GM21723 (cell line): ENCODE data around the gene IQSEC3.
"Not testable (repeated sequence)": the region's sequence is repeated elsewhere in the genome, so short reads cannot be mapped to it uniquely, and the experiment has no call there.

Experiments
- ATAC-seq: cut with Tn5 transposase; IDR thresholded peaks from one replicate; pipeline ENCODE4 v1.9.1; 2021; ENCODE audit warnings: mild to moderate bottlenecking, moderate library complexity; ENCODE audit not compliant: unreplicated experiment

IQSEC3 gene

GRCh38 chr12:66428-66781, at the start of gene IQSEC3:
Gene IQSEC3 (plus strand): TSS chr12:66767. CDS start chr12:66883, 116 bp downstream.
- ATAC-seq, result not testable (repeated sequence)

DNA sequence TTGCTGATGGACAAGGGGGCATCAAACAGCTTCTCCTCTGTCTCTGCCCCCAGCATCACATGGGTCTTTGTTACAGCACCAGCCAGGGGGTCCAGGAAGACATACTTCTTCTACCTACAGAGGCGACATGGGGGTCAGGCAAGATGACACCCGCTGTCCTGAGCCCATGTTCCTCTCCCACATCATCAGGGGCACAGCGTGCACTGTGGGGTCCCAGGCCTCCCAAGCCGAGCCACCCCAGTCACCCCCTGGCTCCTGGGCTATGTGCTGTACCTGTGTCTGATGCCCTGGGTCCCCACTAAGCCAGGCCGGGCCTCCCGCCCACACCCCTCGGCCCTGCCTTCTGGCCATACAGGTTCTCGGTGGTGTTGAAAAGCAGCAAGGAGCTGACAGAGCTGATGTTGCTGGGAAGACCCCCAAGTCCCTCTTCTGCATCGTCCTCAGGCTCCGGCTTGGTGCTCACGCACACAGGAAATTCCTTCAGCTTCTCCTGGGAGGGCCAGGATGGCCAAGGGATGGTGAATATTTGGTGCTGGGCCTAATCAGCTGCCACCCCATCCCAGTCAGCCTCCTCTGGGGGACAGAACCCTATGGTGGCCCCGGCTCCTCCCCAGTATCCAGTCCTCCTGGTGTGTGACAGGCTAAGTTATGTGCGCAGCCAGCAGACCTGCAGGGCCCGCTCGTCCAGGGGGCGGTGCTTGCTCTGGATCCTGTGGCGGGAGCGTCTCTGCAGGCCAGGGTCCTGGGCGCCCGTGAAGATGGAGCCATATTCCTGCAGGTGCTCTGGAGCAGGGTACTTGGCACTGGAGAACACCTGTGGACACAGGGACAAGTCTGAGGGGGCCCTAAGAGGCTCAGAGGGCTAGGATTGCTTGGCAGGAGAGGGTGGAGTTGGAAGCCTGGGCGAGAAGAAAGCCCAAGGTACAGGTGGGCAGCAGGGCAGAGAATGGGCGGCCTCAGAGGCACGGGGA, 48.9 kb upstream of the IQSEC3 start:
- ATAC-seq, result not testable (repeated sequence)

DNA sequence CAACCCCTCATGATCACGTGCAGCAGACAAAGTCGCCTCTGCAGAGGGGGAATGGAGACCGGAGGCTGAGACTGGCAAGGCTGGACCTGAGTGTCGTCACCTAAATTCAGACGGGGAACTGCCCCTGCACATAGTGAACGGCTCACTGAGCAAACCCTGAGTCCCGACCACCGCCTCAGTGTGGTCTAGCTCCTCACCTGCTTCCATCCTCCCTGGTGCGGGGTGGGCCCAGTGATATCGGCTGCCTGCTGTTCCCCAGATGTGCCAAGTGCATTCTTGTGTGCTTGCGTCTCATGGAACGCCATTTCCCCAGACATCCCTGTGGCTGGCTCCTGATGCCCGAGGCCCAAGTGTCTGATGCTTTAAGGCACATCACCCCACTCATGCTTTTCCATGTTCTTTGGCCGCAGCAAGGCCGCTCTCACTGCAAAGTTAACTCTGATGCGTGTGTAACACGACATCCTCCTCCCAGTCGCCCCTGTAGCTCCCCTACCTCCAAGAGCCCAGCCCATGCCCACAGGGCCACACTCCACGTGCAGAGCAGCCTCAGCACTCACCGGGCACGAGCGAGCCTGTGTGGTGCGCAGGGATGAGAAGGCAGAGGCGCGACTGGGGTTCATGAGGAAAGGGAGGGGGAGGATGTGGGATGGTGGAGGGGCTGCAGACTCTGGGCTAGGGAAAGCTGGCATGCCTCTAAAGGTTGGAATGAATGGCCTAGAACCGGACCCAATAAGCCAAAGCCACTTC, 47.6 kb upstream of the IQSEC3 start:
- not testable (repeated sequence) for ATAC-seq

GRCh38 chr12:19906-20305, 46.7 kb upstream of the IQSEC3 start:
- not testable (repeated sequence) for ATAC-seq

GRCh38 chr12:20757-21156, 45.8 kb upstream of the IQSEC3 start:
- ATAC-seq, result no peak

DNA sequence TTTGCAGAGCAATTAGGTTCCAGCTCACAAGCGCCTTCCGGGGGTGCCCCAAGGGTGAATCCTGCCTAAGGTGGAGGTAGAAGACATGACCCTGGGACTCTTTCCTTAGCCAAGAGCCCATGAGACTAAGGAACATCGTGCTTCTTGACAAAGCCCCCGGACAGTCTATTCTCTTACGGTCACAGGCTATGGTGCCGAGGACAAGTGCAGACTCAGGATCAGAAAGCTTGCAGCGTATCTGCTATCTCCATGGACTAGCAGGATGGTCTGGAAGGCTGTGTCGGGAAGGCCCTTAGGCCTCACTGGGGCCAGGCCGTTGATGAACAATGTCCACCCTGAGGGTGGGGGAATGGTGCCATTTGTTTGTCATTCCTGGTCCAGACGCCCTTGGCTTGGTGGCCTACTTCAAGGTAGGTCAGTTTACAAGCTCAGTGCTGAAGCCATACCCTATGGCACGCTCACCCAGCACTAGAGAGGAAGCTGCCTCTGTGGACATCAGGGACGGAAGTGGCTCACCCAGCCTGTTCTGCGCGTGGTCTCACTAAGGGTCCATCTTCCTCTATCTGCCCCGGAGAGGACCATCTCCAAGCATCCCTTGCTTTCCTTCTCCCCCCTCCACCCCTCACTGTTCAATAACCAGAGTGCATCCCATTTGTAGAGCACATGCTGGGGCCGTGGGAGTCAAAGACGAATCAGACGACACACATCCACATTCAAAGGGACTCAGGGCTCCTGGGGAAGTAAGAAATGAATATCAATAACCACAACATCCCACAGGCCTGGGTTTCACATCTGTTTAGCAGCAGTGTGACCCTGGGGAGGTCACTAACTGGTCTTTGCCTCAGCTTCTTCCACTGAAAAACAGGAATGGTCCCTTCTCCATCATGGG, 45.0 kb upstream of the IQSEC3 start:
- peak; percentile 72 for ATAC-seq

DNA sequence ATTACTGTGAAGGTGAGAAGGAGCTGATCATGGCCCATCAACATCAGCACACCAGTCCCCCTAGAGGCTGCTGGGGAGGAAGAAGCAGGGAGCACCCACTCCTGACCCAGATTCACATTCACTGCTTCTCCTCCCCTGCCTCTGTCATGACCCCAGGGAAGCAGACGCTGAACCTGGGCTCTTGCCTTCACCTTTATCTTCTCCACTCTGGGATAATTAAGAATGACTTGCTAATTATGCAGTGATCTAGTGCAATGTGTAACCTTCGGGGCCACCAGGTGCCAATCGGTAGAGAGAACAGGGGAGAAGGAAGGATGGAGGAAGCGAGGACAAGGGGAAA, 44.4 kb upstream of the IQSEC3 start:
- ATAC-seq, result no peak

GRCh38 chr12:22530-23201, 43.9 kb upstream of the IQSEC3 start:
- ATAC-seq, result no peak

DNA sequence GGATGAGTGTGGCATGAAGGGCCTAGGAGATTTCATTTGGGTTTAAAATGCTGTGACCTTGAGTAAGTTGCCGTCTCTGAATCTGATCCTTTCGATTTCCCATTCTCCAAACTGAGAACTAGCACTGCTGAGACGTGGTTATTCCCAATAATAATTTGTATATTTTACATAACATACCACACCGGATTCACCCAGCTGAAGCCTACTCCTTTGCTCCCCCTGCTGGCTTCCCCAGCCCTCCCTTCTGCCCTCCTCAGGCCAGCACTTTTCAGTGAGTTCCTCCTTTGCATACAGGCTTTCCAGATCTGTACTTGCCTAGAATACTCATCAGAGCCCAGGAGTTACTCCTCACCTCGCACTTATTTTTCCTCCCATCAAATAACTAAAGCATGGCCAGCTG, 38.7 kb upstream of the IQSEC3 start:
- not testable (repeated sequence) for ATAC-seq

- ATAC-seq, result not testable (repeated sequence)
These were observed 27.8 kb upstream of the IQSEC3 start for GRCh38 chr12:38775-39174.

DNA sequence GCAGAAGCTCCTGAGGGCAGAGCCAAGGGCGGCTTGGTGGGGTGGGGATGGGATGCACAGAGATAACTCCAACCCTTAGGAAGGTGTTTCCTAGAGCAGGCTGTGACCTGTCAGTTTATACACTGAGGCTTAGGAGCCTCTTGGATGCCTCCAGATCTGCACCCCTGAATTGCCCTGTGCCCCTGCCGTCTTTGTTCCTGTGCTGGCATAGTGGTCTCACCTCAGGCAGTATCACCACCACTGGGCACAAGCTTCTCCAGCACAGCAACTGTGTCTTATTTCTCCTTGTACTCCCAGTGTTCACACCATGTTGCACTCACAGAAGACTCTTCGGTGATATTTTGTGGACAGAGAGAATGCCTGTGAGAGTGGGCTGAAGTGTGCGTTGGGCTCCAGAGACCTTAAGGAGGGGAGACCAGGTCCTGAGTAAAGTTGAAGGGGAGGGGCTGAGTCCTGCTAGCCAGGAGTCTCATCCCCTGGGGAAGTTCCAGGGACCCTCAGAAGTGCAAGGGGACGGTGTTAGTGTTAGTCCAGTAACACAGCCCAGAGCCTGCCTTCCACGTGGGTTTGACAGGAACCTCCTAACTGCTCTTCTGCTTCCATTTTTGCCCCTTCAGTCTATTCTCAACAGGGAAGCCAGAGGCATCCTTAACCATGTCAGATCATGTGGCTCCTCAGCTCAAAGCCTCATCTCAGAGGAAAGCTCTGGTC, 26.9 kb upstream of the IQSEC3 start:
- ATAC-seq, result not testable (repeated sequence)

- ATAC-seq, result not testable (repeated sequence)
These were observed 22.2 kb upstream of the IQSEC3 start for GRCh38 chr12:44352-44751.

GRCh38 chr12:45235-45990, 21.2 kb upstream of the IQSEC3 start:
- ATAC-seq, result not testable (repeated sequence)

GRCh38 chr12:45991-46358, 20.6 kb upstream of the IQSEC3 start:
- ATAC-seq, result not testable (repeated sequence)

DNA sequence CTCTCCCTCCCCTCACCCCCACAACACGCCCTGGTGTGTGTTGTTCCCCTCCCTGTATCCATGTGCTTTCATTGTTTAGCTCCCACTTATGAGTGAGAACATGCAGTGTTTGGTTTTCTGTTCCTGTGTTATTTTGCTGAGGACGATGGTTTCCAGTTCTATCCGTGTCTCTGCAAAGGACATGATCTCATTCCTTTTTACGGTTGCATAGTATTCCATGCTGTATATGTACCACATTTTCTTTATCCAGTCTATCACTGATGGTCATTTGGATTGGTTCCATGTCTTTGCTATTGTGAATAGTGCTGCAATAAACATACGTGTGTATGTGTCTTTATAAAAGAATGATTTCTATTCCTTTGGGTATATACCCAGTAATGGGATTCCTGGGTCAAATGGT, 20.0 kb upstream of the IQSEC3 start:
- ATAC-seq, result not testable (repeated sequence)

DNA sequence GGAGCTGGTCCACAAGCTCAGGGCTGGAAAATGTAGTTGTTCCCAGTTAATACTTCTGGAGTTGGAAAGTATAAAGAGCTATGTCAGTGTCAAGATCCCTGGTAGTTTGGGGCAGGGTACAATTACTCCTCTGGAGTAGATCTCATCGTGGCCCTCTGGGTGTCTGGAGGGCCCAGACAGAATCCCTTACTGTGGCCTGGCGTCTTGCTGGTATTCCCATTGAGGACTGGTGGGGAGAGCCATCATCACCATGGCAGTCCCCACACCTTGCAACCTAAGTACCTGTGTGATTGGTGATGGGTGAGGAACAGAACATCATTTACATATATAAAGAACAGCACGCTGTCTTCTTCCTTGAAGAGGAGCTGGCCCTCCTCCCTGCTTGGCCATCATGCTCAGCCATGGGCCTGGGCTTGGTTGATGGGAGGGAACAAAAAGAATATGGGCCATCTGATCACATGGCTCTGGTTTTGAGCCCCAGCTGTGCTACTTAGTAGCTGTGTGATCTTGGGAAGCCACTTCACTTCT, 18.8 kb upstream of the IQSEC3 start:
- ATAC-seq, result not testable (repeated sequence)

GRCh38 chr12:49149-49548, 17.4 kb upstream of the IQSEC3 start:
- ATAC-seq, result not testable (repeated sequence)

DNA sequence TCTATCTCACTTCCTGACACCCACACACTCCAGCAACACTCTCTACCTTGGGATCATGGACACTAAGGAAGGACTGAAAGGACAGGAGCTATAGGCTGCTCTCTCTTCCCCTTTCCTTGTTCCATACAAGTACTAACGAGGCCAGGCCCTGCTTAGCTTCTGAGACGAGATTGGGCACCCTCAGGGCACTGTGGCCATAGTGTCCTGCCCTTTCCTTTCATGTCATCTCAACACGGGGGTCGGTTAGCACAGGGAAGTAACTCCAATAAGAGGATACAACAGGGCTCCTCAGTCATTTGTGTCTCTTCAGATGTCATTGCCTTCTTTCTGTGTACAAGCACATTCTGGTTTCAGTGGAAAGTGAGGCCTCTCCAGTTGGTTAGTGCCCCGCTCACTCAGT, 15.5 kb upstream of the IQSEC3 start:
- not testable (repeated sequence) for ATAC-seq

- ATAC-seq, result not testable (repeated sequence)
These were observed 14.6 kb upstream of the IQSEC3 start for GRCh38 chr12:51962-52361.
